Transverse colon (tissue), 4 donors: ENCODE data around the gene MYO1B. TPM values are rescaled to one million over a fixed set of nuclear protein-coding genes. Genes with fewer than 3 reads are reported as not detected.

Source experiments
- DNase-seq: peaks from one replicate; pipeline ENCODE4 v3.0.0-alpha.2; 2019
- H3K27ac ChIP-seq, 4 donors: fragments of 200-600 bp; sonication (generic); 2 replicates each; pipeline ENCODE4 v1.5.1; 2016 to 2018; ENCODE audit warnings: inconsistent platforms in 4 of 4
- H3K27me3 ChIP-seq: fragments of 200-600 bp; sonication (generic); 2 replicates; pipeline ENCODE4 v1.5.1; 2017; ENCODE audit warnings: inconsistent platforms
- H3K36me3 ChIP-seq, 4 donors: fragments of 200-600 bp; sonication (generic); 2 replicates each; pipeline ENCODE4 v1.5.1; 2017 to 2019; ENCODE audit warnings: inconsistent platforms in 4 of 4
- H3K4me1 ChIP-seq, 4 donors: fragments of 200-600 bp; sonication (generic); 2 replicates each; pipeline ENCODE4 v1.5.1; 2017 to 2020; ENCODE audit warnings: inconsistent platforms in 4 of 4
- H3K4me3 ChIP-seq, 4 donors: fragments of 200-600 bp; sonication (generic); 1 replicate in 1 of 4; 2 replicates in 3 of 4; pipeline versions ENCODE4 v1.5.1 to v1.6.1; 2017 to 2019; ENCODE audit warnings: inconsistent platforms in 4 of 4
- H3K9me3 ChIP-seq, 2 donors: fragments of 200-600 bp; sonication (generic); 2 replicates each; pipeline ENCODE4 v1.5.1; 2017 to 2019; ENCODE audit warnings: inconsistent platforms in 2 of 2
- EP300 ChIP-seq: sonication (generic); formaldehyde crosslinking; IDR thresholded peaks from one replicate; pipeline ENCODE4 v1.6.1; 2017; ENCODE audit warnings: antibody characterized with exemption, low read depth
- POLR2A ChIP-seq: fragments of 450-650 bp; IDR thresholded peaks from one replicate; pipeline ENCODE4 v1.6.1; 2016; ENCODE audit warnings: antibody characterized with exemption, mild to moderate bottlenecking, moderate library complexity
- POLR2AphosphoS5 ChIP-seq, 3 donors: sonication (generic); formaldehyde crosslinking; IDR thresholded peaks; one replicate each; pipeline ENCODE4 v1.6.1; 2016; ENCODE audit warnings: antibody characterized with exemption in 3 of 3
- WGBS, 2 donors: methylation state at CpG; one replicate each; pipeline ENCODE4 v1.1.5; 2018; ENCODE audit warnings: low coverage in 1 of 2; 5-methylcytosine and 5-hydroxymethylcytosine counted together
- in situ Hi-C, 4 donors: fragments of 200-750 bp; cut with MboI; loops; one replicate each; pipeline versions ENCODE4 v1.15.0 to v1.15.1; 2017; ENCODE audit warnings: low sequenced_read_pairs in 3 of 4, low pct_ligation_motif_present in 1 of 4, low pct_unique_long_range_greater_than_20kb in 1 of 4
- intact Hi-C: fragments of 100-400 bp; cut with DNase I; formaldehyde crosslinking; loops from one replicate; pipeline ENCODE4 v1.15.1; 2023; ENCODE audit warnings: low total_unique reads
- total RNA-seq, 4 donors: library from RNA; depleted of rRNA; stranded (reverse); fragments of >200 nt; gene quantifications; one replicate each; pipeline ENCODE4 v1.1.0, GENCODE V29; 2016
- TF ChIP-seq, protein P1 (sequence below), 5 experiments: fragments of 200-600 bp in 3 of 5; fragments of 450-650 bp in 2 of 5; sonication (generic) in 3 of 5; IDR thresholded peaks; 1 replicate in 2 of 5; 2 replicates in 3 of 5; pipeline ENCODE4 v1.5.1; 2016 to 2017; ENCODE audit warnings: antibody characterized with exemption in 5 of 5, inconsistent platforms in 3 of 5, mild to moderate bottlenecking in 2 of 5, moderate library complexity in 1 of 5

MYO1B gene
- total RNA-seq, 4 donors from 2014 or later: 17.9 to 37.0 (median 35.0) TPM

GRCh38 chr2:191246820-191247380 is 1.7 kb downstream of the MYO1B start:
- Histone ChIP-seq H3K36me3 (no peaks in the 10 kb centered on the region), H3K27me3 (no peaks in the 10 kb centered on the region), H3K4me1 (peaks cover 0 to 22% (median 2%) of the 10 kb centered on the region in 4 donors), H3K27ac (peak overlapping the region; percentile 31 to 87 (median 82)), H3K4me3 (peak overlapping the region in 3 of 4 donors; percentile 58 to 78 (median 68)), H3K9me3 (no peaks in the 10 kb centered on the region)
- TF ChIP-seq, protein P1, sequence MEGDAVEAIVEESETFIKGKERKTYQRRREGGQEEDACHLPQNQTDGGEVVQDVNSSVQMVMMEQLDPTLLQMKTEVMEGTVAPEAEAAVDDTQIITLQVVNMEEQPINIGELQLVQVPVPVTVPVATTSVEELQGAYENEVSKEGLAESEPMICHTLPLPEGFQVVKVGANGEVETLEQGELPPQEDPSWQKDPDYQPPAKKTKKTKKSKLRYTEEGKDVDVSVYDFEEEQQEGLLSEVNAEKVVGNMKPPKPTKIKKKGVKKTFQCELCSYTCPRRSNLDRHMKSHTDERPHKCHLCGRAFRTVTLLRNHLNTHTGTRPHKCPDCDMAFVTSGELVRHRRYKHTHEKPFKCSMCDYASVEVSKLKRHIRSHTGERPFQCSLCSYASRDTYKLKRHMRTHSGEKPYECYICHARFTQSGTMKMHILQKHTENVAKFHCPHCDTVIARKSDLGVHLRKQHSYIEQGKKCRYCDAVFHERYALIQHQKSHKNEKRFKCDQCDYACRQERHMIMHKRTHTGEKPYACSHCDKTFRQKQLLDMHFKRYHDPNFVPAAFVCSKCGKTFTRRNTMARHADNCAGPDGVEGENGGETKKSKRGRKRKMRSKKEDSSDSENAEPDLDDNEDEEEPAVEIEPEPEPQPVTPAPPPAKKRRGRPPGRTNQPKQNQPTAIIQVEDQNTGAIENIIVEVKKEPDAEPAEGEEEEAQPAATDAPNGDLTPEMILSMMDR (IDR thresholded peaks at IDR 0.05): no peak
- intact Hi-C loops (no loop called here), in situ Hi-C loops (no loop called here)
- 64 to 67% methylated on average over 1 to 6 of the region's 6 CpGs for WGBS, 2 donors
- no peak for DNase-seq

- DNase-seq: no peak
- no peaks in the 10 kb centered on the region for H3K36me3 ChIP-seq
- H3K4me1 ChIP-seq: peaks cover 0 to 22% (median 2%) of the 10 kb centered on the region in 4 donors
- peak overlapping the region; percentile 31 to 87 (median 82) for H3K27ac ChIP-seq
- no peak overlapping the region for H3K4me3 ChIP-seq
- in situ Hi-C loops (no loop called here), intact Hi-C loops (no loop called here)
- H3K27me3 ChIP-seq: no peaks in the 10 kb centered on the region
- 7 to 32% methylated on average over 2 to 5 of the region's 5 CpGs for WGBS, 2 donors
- H3K9me3 ChIP-seq: no peaks in the 10 kb centered on the region
- TF ChIP-seq POLR2A (no peak), POLR2AphosphoS5 (IDR thresholded peaks at IDR 0.05) (peak in 2 of 3 donors; percentile 29 to 48), EP300 (no peak)
- TF ChIP-seq, protein P1 (IDR thresholded peaks at IDR 0.05): no peak
Measured at GRCh38 chr2:191247381-191248057, 2.3 kb downstream of the MYO1B start.

DNA sequence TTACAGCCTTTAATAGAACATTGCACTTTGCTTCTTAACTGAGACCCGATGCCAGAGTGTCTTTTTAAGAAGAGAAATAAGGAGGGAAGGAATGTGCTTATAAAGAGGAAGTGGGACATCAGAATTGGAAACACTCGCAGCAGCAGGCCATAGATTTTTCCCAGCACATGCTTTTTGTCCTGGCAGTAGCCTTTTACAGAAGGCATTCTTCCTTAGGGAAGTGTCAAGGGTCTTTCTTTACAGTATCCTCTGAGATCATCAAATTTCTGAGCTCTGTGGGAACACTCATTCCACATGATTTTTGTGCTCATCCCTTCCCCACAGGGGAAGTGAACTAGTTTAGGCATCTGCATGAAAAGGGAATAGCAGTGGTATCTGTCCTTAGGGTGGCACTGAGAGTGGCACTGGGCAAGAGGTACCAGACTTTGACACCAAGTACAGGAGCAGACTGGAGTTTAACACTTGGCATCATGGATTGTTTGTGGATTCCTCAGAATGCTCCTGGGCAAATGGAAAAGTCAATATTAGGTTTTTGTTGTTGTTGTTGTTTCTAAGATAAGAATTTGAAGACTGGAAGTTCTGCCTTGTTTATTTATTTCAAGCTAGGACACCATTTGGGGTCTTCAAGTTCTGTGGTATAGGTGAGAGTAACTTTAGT is 4.1 kb downstream of the MYO1B start:
- H3K27me3 ChIP-seq: no peaks in the 10 kb centered on the region
- in situ Hi-C loops (no loop called here), intact Hi-C loops (no loop called here)
- H3K27ac ChIP-seq: no peak overlapping the region
- no peaks in the 10 kb centered on the region for H3K36me3 ChIP-seq
- WGBS, 2 donors: 43 to 44% methylated on average over 2 of the region's 2 CpGs
- TF ChIP-seq EP300 (no peak), POLR2AphosphoS5 (IDR thresholded peaks at IDR 0.05) (no peak), POLR2A (no peak)
- TF ChIP-seq, protein P1 (IDR thresholded peaks at IDR 0.05): no peak
- peaks cover 0 to 22% (median 2%) of the 10 kb centered on the region in 4 donors for H3K4me1 ChIP-seq
- no peaks in the 10 kb centered on the region for H3K9me3 ChIP-seq
- no peak overlapping the region for H3K4me3 ChIP-seq
- no peak for DNase-seq

DNA sequence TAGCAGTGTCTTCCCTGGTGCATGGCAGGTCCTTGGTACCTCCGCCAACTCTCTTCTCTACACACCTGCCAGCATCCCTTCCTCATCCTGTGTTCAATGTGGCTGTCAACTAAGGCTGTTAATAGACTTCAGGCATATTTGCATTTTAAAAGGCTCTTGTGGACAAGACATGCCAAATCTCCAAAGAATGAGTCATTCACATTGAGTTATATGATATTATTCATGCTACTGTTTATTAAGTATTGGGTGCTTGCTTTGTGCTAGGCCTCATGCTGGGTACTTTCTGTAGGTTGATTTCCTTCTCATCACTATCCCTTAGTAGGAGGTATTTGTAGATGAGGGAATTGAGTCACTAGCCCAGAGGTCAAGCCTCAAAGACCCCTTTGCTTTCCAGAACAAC is 5.2 kb downstream of the MYO1B start:
- intact Hi-C loops: no loop called here
- in situ Hi-C loops: no loop called here
- Histone ChIP-seq H3K27ac (no peak overlapping the region), H3K9me3 (no peaks in the 10 kb centered on the region), H3K4me3 (no peak overlapping the region), H3K27me3 (no peaks in the 10 kb centered on the region), H3K4me1 (peaks cover 0 to 22% (median 2%) of the 10 kb centered on the region in 4 donors), H3K36me3 (no peaks in the 10 kb centered on the region)
- no peak for DNase-seq
- TF ChIP-seq POLR2AphosphoS5 (IDR thresholded peaks at IDR 0.05): no peak
- TF ChIP-seq, protein P1 (IDR thresholded peaks at IDR 0.05): no peak
- TF ChIP-seq EP300: no peak
- no peak for TF ChIP-seq POLR2A
- 83 to 100% methylated on average over 1 of the region's 1 CpG for WGBS, 2 donors
